H1 (cell line): ENCODE measurements around the gene WDFY4. TPM values are rescaled to one million over a fixed set of nuclear protein-coding genes. Genes with fewer than 3 reads are reported as not detected.

ENCODE experiments used
- BACH1 ChIP-seq: IDR thresholded peaks from 2 replicates; pipeline ENCODE4 v1.6.1; 2012; ENCODE audit warnings: low read length, improper control_type of control experiment
- CHD2 ChIP-seq: IDR thresholded peaks from 2 replicates; pipeline ENCODE4 v1.6.1; 2012; ENCODE audit warnings: low read length, improper control_type of control experiment
- GABPA ChIP-seq: IDR thresholded peaks from 2 replicates; pipeline ENCODE4 v1.6.1; 2011; ENCODE audit warnings: mild to moderate bottlenecking, low read length, moderate library complexity, borderline replicate concordance; ENCODE audit not compliant: insufficient read depth
- GTF2F1 ChIP-seq: IDR thresholded peaks from 2 replicates; pipeline ENCODE4 v1.6.1; 2012; ENCODE audit warnings: low read depth, low read length, improper control_type of control experiment, borderline replicate concordance
- JUN ChIP-seq: IDR thresholded peaks from 2 replicates; pipeline ENCODE4 v1.6.1; 2011; ENCODE audit warnings: low read depth, mild to moderate bottlenecking, improper control_type of control experiment, low read length
- JUND ChIP-seq: IDR thresholded peaks from 2 replicates; pipeline ENCODE4 v1.6.1; 2011; ENCODE audit warnings: mild to moderate bottlenecking, improper control_type of control experiment, low read length
- KDM1A ChIP-seq: fragments of 200-600, 300-600 bp; sonication (generic); IDR thresholded peaks from 2 replicates; pipeline ENCODE4 v1.7.1; 2016; ENCODE audit warnings: mild to moderate bottlenecking, low read length, borderline replicate concordance
- RXRA ChIP-seq: IDR thresholded peaks from 2 replicates; pipeline ENCODE4 v1.6.1; 2011; ENCODE audit warnings: low read depth, mild to moderate bottlenecking, low read length, moderate library complexity; ENCODE audit not compliant: insufficient read depth
- SIX5 ChIP-seq: IDR thresholded peaks from 2 replicates; pipeline ENCODE4 v1.6.1; 2011; ENCODE audit warnings: mild to moderate bottlenecking, low read depth, low read length
- SP1 ChIP-seq: IDR thresholded peaks from 2 replicates; pipeline ENCODE4 v1.6.1; 2011; ENCODE audit warnings: low read depth, low read length
- SRF ChIP-seq: IDR thresholded peaks from 2 replicates; pipeline ENCODE4 v1.6.1; 2011; ENCODE audit warnings: mild to moderate bottlenecking, low read depth, low read length, moderate library complexity
- polyA plus RNA-seq, 7 experiments: library from polyadenylated mRNA; depleted of rRNA in 3 of 7; stranded (reverse) in 5 of 7; unstranded in 2 of 7; fragments of >200 nt in 5 of 7; fragments of 200-250 nt in 2 of 7; gene quantifications; 1 replicate in 5 of 7; 2 replicates in 1 of 7; 4 replicates in 1 of 7; pipeline versions ENCODE4 v1.2.1 to v1.2.3, GENCODE V29; 2011 to 2013; ENCODE audit warnings: missing spikeins in 2 of 7, mixed read lengths in 2 of 7
- total RNA-seq: library from RNA; stranded (reverse); fragmentation: NEBNext Ultra II Directional; extraction: Animal tissue kit (Norgen Biotek cat#: 25700); gene quantifications from 2 replicates; pipeline ENCODE4 v1.2.1, GENCODE V29; 2021

The WDFY4 gene
- total and polyA plus RNA-seq, 2 of the 8 experiments (the other 6 are each of a cell fraction or from before 2014, with no cell fraction given) = not detected

- TF ChIP-seq BACH1 (no peak), GABPA (no peak), RXRA (no peak), JUND (no peak), KDM1A (no peak), SP1 (no peak), GTF2F1 (no peak), SIX5 (no peak), CHD2 (no peak), SRF (no peak), JUN (no peak)
These were observed 27.3 kb upstream of the WDFY4 start (continued) for GRCh38 chr10:48657416-48657815.
